SK-N-SH treated with all-trans-retinoic acid at 6 μM for 48 hours (cell line): Measurements from ENCODE around the gene MARCKSL1.

Source experiments
- ATAC-seq: fragments of 200-7000 bp; cut with Tn5 transposase; 3 replicates; pipeline ENCODE4 v1.9.1; 2020; ENCODE audit warnings: mild to moderate bottlenecking, moderate library complexity
- ARNTL ChIP-seq: fragments of 450-650 bp; formaldehyde crosslinking; IDR thresholded peaks from 2 replicates; pipeline ENCODE4 v1.5.0; 2020; ENCODE audit warnings: low read depth, mild to moderate bottlenecking, moderate library complexity, borderline replicate concordance
- BACH2 ChIP-seq: fragments of 250-450 bp; sonication (Bioruptor Pico); IDR thresholded peaks from 2 replicates; pipeline ENCODE4 v1.9.0; 2021; ENCODE audit warnings: mild to moderate bottlenecking, borderline replicate concordance
- CSDC2 ChIP-seq: fragments of 250-450 bp; sonication (Bioruptor Pico); IDR thresholded peaks from 2 replicates; pipeline ENCODE4 v1.5.0; 2020; ENCODE audit warnings: mild to moderate bottlenecking, moderate library complexity
- CSRNP3 ChIP-seq: fragments of 250-450 bp; sonication (Bioruptor Pico); IDR thresholded peaks from 2 replicates; pipeline ENCODE4 v1.5.1; 2021; ENCODE audit warnings: mild to moderate bottlenecking, moderate library complexity
- GLIS3 ChIP-seq: fragments of 250-450 bp; sonication (Bioruptor Pico); IDR thresholded peaks from 2 replicates; pipeline ENCODE4 v1.5.0; 2020; ENCODE audit warnings: mild to moderate bottlenecking, moderate library complexity
- ISL1 ChIP-seq: fragments of 250-450 bp; sonication (Bioruptor Pico); IDR thresholded peaks from 2 replicates; pipeline ENCODE4 v2.1.2; 2022; ENCODE audit warnings: mild to moderate bottlenecking, moderate library complexity
- OSR1 ChIP-seq: fragments of 250-450 bp; sonication (Bioruptor Pico); IDR thresholded peaks from 2 replicates; pipeline ENCODE4 v1.8.0; 2022; ENCODE audit warnings: moderate library complexity, mild to moderate bottlenecking, inconsistent platforms
- PATZ1 ChIP-seq: fragments of 250-450 bp; sonication (Bioruptor Pico); IDR thresholded peaks from 2 replicates; pipeline ENCODE4 v1.8.0; 2020; ENCODE audit warnings: mild to moderate bottlenecking, moderate library complexity, borderline replicate concordance
- PPARA ChIP-seq: fragments of 250-450 bp; sonication (Bioruptor Pico); IDR thresholded peaks from 2 replicates; pipeline ENCODE4 v1.5.0; 2020; ENCODE audit warnings: mild to moderate bottlenecking, borderline replicate concordance
- RARB ChIP-seq: fragments of 250-450 bp; sonication (Bioruptor Pico); IDR thresholded peaks from 2 replicates; pipeline ENCODE4 v1.8.0; 2021; ENCODE audit warnings: mild to moderate bottlenecking, moderate library complexity
- SNAI2 ChIP-seq: fragments of 250-450 bp; sonication (Bioruptor Pico); IDR thresholded peaks from 2 replicates; pipeline ENCODE4 v1.5.0; 2020; ENCODE audit warnings: mild to moderate bottlenecking, moderate library complexity
- TCF4 ChIP-seq: fragments of 250-450 bp; sonication (Bioruptor Pico); IDR thresholded peaks from 2 replicates; pipeline ENCODE4 v1.8.0; 2021; ENCODE audit warnings: mild to moderate bottlenecking, moderate library complexity, borderline replicate concordance
- TOX ChIP-seq: fragments of 250-450 bp; sonication (Bioruptor Pico); IDR thresholded peaks from 2 replicates; pipeline ENCODE4 v1.8.0; 2021; ENCODE audit warnings: mild to moderate bottlenecking, moderate library complexity, borderline replicate concordance
- TSHZ2 ChIP-seq: fragments of 250-450 bp; sonication (Bioruptor Pico); IDR thresholded peaks from 2 replicates; pipeline ENCODE4 v1.5.0; 2020; ENCODE audit warnings: mild to moderate bottlenecking, moderate library complexity
- ZFP3 ChIP-seq: fragments of 250-450 bp; sonication (Bioruptor Pico); IDR thresholded peaks from 2 replicates; pipeline ENCODE4 v1.5.0; 2020; ENCODE audit warnings: mild to moderate bottlenecking, moderate library complexity
- ZFP30 ChIP-seq: fragments of 450-650 bp; formaldehyde crosslinking; IDR thresholded peaks from 2 replicates; pipeline ENCODE4 v1.5.0; 2022; ENCODE audit warnings: mild to moderate bottlenecking, moderate library complexity
- ZNF565 ChIP-seq: fragments of 450-650 bp; formaldehyde crosslinking; conservative IDR thresholded peaks from 2 replicates; pipeline ENCODE4 v1.5.0; 2020; ENCODE audit warnings: low read depth, mild to moderate bottlenecking, moderate library complexity
- ZNF70 ChIP-seq: fragments of 450-650 bp; formaldehyde crosslinking; IDR thresholded peaks from 2 replicates; pipeline ENCODE4 v1.5.0; 2020; ENCODE audit warnings: mild to moderate bottlenecking, moderate library complexity
- TF ChIP-seq, protein P1 (sequence below): fragments of 250-450 bp; sonication (Bioruptor Pico); IDR thresholded peaks from 2 replicates; pipeline ENCODE4 v1.8.0; 2021; ENCODE audit warnings: low read depth, mild to moderate bottlenecking, moderate library complexity, borderline replicate concordance
- TF ChIP-seq, protein P2 (sequence below): fragments of 250-450 bp; sonication (Bioruptor Pico); IDR thresholded peaks from 2 replicates; pipeline ENCODE4 v1.5.1; 2020; ENCODE audit warnings: low read depth, mild to moderate bottlenecking, moderate library complexity

The MARCKSL1 gene

GRCh38 chr1:32376199-32376598, 40.2 kb upstream of the MARCKSL1 start:
- TF ChIP-seq ZFP3 (CRISPR knock-in tag) (no peak), ARNTL (CRISPR knock-in tag) (no peak), PATZ1 (CRISPR knock-in tag) (no peak), TOX (no peak), ISL1 (CRISPR knock-in tag) (no peak), GLIS3 (CRISPR knock-in tag) (no peak), CSRNP3 (no peak), ZFP30 (CRISPR knock-in tag) (no peak), CSDC2 (CRISPR knock-in tag) (no peak), OSR1 (no peak)
- TF ChIP-seq, protein P1, sequence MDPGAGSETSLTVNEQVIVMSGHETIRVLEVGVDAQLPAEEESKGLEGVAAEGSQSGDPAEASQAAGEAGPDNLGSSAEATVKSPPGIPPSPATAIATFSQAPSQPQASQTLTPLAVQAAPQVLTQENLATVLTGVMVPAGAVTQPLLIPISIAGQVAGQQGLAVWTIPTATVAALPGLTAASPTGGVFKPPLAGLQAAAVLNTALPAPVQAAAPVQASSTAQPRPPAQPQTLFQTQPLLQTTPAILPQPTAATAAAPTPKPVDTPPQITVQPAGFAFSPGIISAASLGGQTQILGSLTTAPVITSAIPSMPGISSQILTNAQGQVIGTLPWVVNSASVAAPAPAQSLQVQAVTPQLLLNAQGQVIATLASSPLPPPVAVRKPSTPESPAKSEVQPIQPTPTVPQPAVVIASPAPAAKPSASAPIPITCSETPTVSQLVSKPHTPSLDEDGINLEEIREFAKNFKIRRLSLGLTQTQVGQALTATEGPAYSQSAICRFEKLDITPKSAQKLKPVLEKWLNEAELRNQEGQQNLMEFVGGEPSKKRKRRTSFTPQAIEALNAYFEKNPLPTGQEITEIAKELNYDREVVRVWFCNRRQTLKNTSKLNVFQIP: no peak
- TF ChIP-seq, protein P2, sequence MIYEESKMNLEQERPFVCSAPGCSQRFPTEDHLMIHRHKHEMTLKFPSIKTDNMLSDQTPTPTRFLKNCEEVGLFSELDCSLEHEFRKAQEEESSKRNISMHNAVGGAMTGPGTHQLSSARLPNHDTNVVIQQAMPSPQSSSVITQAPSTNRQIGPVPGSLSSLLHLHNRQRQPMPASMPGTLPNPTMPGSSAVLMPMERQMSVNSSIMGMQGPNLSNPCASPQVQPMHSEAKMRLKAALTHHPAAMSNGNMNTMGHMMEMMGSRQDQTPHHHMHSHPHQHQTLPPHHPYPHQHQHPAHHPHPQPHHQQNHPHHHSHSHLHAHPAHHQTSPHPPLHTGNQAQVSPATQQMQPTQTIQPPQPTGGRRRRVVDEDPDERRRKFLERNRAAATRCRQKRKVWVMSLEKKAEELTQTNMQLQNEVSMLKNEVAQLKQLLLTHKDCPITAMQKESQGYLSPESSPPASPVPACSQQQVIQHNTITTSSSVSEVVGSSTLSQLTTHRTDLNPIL: no peak
- no peak for ATAC-seq

GRCh38 chr1:32373996-32374592, 38.1 kb upstream of the MARCKSL1 start:
- ATAC-seq: no peak
- TF ChIP-seq ZNF70 (CRISPR knock-in tag) (no peak), ARNTL (CRISPR knock-in tag) (no peak), ZFP30 (CRISPR knock-in tag) (no peak), CSDC2 (CRISPR knock-in tag) (no peak), PATZ1 (CRISPR knock-in tag) (no peak), SNAI2 (CRISPR knock-in tag) (no peak), BACH2 (no peak), OSR1 (no peak), ZNF565 (no peak), GLIS3 (CRISPR knock-in tag) (no peak), ZFP3 (CRISPR knock-in tag) (no peak), TSHZ2 (CRISPR knock-in tag) (no peak), ISL1 (CRISPR knock-in tag) (no peak), PPARA (CRISPR knock-in tag) (no peak), TCF4 (no peak), RARB (CRISPR knock-in tag) (no peak), CSRNP3 (no peak)
- TF ChIP-seq, protein P1: no peak
- TF ChIP-seq, protein P2: no peak
